HG03175 (cell line): ENCODE data around the gene ALPI.
"Not testable (repeated sequence)": the region's sequence is repeated elsewhere in the genome, so short reads cannot be mapped to it uniquely, and the experiment has no call there.

Experiments
- ATAC-seq: cut with Tn5 transposase; IDR thresholded peaks from one replicate; pipeline ENCODE4 v1.9.1; 2021; ENCODE audit warnings: mild to moderate bottlenecking, moderate library complexity; ENCODE audit not compliant: unreplicated experiment

The ALPI gene

DNA sequence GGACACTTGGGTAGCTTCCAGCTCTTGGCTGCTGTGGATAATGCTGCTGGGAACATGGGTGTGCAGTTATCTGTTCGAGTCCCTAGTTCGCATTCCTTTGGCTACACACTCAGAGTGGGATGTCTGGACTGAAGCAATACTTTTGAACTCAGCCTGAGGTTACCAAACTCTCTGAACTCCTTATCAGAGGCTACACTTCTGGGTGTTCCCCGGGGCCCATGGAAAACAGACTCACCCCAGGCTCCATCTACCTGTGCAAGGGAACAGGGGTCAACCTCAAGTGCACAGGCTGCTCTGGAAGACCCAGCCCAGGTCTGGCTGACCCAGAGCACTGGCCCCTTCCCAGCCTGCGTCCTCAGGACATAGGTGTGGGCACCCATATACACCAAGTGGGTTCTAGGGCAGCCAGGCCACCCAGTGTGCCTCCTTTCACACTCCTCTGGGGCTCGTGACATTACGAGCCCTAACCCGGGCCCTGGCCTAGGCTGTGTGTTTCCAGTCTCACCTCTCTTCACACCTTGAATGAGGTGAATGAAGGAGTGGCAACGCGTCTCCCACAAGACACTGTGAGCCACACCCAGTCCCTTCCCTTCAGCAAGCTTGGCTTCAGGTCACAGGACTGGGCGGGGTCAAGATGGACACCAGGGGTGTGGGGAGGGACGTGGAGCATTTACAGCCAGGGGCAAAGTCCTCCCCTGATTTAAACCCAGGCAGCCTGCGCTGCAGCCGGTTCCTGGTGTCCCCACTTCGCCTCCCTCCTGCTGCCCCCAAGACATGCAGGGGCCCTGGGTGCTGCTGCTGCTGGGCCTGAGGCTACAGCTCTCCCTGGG, at the start of gene ALPI:
Gene ALPI, plus strand, starts transcription at position 728 of the 830 bp plus-strand sequence. Its CDS starts 47 bp downstream, at position 775.
- no peak for ATAC-seq

DNA sequence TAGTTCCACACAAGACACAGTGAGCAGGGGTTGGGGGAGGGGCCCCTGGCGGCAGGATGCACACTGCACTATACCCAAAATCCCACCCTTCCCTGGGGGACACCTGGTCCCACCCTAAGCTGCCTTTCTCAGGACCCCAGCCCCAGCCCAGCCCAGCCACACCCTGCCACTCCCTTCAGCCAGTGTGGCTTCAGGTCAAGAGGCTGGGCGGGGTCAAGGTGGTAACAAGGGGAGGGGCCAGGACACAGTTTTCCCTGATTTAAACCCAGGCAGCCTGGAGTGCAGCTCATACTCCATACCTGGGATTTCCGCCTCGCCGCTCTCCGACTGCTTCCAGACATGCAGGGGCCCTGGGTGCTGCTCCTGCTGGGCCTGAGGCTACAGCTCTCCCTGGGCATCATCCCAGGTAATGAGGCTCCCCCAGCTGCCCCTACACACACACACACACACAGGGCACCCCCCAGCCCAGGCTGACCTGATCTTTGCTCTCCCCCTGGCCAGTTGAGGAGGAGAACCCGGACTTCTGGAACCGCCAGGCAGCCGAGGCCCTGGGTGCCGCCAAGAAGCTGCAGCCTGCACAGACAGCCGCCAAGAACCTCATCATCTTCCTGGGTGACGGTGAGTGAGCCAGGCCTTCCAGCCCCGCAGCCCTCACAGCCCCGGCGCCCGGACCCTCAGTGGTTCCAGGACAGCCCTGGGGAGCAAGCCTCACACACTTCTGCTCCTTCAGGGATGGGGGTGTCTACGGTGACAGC, 49.2 kb upstream of the ALPI start, which contains the start of gene ALPG:
Gene ALPG, plus strand, starts transcription at position 289 of the 755 bp plus-strand sequence. Its CDS starts 51 bp downstream, at position 340.
- ATAC-seq: no peak

DNA sequence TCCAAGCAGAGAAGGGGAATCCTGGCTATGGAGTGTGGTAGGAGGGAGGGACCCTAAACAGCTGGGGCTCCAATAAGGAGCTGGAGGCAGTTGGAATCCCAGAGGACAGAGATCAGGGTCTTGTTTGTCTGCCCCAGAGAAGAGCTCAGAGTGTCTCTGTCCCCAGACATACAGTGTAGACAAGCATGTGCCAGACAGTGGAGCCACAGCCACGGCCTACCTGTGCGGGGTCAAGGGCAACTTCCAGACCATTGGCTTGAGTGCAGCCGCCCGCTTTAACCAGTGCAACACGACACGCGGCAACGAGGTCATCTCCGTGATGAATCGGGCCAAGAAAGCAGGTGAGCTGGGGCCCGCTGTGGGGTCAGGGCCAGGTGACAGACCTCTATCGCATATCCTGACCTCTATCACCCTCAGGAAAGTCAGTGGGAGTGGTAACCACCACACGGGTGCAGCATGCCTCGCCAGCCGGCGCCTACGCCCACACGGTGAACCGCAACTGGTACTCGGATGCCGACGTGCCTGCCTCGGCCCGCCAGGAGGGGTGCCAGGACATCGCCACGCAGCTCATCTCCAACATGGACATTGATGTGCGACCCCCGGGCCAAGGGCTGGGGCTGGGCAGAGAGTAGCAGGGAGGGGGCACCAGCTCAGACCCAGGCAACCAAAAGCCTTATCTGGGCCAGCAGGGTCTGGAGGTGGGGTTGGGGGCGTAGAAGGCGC, 48.4 kb upstream of the ALPI start:
- not testable (repeated sequence) for ATAC-seq

DNA sequence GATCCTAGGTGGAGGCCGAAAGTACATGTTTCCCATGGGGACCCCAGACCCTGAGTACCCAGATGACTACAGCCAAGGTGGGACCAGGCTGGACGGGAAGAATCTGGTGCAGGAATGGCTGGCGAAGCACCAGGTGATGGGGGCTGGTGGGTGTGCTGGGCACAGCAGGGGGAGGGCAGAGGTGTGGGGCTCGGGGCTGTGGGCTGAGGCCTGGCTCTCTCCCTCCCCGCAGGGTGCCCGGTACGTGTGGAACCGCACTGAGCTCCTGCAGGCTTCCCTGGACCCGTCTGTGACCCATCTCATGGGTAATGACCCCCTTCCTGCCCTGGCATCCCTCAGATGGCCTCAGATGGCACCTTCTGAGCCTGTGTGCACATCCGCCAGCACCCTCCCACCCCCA, 47.7 kb upstream of the ALPI start:
- not testable (repeated sequence) for ATAC-seq

DNA sequence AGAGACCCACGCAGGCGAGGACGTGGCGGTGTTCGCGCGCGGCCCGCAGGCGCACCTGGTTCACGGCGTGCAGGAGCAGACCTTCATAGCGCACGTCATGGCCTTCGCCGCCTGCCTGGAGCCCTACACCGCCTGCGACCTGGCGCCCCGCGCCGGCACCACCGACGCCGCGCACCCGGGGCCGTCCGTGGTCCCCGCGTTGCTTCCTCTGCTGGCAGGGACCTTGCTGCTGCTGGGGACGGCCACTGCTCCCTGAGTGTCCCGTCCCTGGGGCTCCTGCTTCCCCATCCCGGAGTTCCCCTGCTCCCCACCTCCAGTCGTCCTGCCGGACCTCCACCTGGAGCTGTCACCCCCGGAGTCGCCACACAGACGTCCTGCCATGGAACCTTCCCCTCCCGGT, 46.3 kb upstream of the ALPI start:
- ATAC-seq: not testable (repeated sequence)

DNA sequence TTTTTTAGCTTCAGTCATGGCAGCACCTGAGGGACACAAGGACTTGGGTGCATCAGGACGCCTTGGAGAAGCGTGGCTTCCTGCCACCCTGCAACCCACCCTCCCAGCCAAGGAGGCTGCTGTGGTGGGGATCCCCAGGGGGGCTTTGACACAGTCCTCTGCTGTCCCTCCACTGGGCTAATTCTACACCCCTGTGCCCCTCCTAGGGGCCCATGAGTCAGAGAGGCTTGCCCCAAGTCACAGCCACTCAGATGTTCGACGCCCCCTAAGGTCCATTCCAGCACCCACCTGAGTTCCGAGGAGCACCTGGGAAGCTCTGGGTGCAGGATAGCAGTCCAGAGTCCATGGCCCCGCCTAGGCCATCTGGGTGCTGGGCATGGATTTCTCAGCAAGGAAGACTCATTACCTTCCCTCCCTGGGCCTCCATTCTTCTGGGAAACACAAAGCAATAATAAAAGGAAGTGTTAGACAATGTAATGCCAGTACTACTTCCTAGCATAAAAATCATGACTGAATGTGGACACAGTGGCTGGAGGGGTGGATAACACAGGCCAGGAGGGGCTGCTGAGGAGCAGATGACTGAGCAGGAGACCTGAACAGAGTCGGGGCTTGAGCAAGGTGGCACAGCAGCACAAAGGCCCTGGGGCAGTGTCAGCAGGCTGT, 45.6 kb upstream of the ALPI start:
- ATAC-seq: no peak

DNA sequence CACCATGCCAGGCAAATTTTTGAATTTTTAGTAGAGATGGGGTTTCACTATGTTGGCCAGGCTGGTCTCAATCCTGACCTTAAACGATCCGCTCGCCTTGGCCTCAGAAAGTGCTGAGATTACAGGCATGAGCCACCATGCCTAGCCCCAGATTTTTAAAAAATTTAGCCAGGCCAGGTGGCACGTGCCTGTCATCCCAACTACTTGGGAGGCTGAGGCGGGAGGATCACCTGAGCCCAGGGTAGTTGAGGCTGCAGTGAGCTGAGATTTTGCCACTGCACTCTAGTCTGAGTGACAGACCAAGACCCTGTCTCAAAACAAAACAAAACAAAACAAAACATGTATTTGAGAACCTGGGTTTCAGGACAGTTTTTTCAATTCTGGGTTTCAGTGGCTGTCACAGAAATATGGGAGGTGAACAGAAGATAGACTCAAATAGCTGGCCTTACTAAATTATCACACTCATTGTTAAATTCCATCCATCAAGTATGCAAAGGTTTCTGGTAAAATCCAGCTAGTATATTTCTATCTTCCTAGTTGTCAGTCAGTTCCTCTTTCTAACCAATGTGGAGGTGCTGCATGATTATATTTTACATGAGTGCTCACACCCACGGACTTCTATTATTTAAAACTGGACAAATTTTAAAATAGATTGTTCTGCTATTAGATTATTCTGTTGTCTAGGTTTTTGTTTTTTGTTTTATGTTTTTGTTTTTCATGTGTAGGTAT, 43.9 kb upstream of the ALPI start:
- no peak for ATAC-seq

DNA sequence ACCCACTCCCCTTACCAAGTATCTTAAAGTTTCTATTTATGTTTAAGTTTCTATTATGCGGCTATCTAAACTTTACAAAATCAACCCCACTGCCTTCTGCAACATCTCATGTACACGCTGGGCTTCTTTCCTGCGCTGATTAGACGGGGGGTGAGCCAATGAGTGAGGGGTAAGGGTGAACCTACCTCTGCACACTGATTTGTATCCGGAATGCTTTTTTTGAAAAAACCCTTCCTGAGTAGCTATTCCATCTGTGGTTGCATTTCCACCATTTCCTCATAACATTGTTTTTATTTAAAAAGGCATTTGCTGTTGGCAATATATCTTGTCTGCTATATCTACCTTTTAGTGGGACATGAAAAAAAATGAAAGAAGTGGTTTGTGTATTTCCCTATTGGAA, 43.0 kb upstream of the ALPI start:
- no peak for ATAC-seq

DNA sequence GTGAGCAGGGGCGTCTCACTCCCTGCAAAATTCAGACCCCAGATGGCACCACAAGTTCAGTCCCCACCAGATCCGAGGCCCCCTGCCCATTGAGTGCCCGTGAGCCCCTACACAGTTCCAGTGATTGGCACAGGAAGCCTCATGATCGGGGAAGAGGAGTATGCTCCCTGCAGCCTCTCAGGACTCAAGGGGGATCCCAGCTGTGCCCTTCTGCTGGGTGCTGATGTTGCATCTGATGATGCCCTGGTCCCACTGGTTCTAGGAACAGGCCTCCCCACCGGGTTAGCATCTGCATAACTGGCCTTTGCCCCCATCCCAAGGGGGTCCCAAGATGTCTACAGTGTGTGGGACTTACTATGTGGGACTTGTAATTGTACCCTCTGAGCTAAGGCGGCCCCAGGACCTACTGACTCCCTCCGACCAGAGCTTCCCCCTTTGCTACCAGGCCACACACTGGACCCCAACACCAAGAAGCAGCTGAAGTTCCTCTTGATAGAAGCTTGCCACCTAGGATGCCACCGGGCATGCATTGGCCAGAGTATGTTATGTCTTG, 40.7 kb upstream of the ALPI start:
- no peak for ATAC-seq

DNA sequence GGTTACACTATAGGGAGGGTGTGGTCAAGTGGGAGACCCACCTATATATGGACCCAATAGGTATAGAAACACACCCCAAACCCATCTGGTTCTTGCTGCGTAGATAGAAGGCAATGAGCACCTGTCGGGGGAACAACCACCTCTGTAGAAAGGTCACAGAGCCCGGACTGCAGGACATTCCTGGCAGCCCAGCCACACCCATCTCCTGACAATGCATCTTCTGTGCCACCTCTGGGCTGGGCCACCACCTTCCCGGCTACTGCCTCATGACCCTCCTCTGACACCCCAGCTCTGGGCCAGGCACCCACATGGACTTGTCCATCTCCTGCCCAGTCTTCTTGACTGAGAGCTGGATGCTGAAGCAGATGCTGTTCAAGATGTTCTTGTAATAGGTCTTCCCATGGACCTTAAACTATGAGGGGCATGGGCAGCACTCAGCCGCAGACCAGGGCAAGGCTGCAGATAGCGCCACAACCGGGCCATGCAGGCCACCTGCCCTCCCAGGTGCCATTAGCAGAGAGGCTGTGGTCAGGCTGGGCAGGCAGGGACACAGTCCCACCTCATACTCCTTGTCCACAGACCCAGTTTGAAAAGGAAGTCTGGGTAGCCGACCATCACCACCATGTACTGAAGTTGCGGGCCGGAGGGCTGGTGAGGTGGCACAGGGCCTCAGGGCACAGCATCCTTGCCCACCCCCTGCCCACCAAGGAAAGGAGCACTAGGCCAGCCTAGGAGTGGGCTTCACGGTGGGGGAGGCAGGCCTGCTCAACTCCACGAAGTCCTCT, 40.0 kb upstream of the ALPI start:
- ATAC-seq: no peak

DNA sequence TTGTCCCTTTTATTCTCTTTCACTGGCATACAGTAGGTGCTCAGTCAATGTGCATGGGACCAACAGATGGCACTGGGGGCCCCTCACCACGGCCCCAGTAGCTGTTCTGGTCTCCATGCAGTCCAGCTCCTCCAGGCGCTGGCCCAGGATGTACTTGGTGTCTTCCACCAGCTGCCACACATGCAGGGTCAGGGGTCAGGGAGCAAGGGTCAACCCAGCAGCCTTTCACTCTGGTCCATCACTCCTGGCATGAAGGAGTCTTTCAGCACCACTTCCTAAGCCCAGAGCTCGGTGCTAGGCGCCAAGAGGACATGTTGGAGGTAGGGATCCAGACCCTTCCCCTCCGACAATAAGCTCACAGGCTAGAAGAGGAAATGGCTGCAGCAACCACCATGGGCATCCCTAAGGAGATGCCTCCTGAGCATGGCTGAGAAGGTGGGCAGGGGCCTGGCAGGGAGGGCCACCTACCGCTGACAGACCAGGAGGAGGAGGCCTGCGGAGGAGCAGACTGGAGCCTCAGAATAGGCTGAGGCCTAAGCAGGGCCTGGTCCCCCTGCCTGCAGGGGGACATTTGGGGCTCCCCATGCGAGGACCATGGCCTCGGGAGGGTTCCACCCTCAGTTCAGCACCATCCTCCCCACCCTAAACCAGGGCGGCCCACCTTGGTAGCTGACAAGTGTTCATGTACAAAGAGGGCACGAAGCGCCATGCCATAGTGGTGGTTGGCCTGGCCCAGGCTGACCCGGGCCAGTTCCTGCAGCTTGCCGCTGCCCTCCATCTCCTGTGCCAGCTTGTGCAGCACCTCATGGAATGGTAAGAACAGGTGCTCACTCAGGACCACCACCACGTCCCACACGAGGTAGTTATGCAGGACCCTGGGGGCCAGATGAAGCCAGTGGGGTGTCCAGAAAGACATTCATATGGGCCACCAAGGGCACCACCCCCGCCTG, 39.2 kb upstream of the ALPI start:
- no peak for ATAC-seq

DNA sequence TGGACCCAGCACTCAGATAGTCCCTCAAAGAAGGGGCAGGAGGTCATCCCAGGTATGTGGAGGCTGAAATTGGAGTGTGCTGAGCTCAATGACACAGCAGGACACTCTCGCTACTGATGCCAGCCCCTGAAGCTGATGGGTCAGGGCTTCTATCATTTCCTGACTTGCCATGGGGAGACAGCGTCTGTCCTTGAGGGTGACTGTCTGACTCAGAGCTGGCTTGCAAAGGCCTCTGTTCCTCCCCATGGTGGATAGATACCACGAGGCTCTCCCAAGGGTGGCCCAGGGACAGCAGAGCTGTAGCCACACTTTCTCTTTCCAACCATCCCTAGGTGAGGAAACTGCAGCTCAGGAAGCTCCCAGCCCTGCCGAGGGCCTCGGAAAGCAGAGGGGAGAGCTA, 38.5 kb upstream of the ALPI start:
- ATAC-seq: no peak

DNA sequence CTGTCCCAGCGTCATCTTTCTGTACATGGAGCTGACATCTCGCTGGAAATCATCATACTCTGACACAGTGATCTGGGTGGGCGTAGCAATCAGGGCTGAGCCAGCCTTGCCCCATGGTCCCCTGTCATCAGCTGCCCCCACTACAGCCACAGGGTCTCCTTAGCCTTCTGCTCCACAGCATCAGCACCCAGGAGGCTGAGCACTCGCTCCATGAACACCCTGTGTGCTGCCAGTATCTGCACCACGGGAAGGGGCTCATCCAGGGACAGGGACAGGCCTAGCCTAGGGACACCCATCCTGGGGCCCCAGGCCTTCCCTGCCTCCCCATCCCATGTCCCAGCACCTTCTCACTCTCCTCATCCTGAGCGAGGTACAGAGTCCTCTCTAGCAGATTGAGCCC, 37.9 kb upstream of the ALPI start:
- ATAC-seq: no peak

DNA sequence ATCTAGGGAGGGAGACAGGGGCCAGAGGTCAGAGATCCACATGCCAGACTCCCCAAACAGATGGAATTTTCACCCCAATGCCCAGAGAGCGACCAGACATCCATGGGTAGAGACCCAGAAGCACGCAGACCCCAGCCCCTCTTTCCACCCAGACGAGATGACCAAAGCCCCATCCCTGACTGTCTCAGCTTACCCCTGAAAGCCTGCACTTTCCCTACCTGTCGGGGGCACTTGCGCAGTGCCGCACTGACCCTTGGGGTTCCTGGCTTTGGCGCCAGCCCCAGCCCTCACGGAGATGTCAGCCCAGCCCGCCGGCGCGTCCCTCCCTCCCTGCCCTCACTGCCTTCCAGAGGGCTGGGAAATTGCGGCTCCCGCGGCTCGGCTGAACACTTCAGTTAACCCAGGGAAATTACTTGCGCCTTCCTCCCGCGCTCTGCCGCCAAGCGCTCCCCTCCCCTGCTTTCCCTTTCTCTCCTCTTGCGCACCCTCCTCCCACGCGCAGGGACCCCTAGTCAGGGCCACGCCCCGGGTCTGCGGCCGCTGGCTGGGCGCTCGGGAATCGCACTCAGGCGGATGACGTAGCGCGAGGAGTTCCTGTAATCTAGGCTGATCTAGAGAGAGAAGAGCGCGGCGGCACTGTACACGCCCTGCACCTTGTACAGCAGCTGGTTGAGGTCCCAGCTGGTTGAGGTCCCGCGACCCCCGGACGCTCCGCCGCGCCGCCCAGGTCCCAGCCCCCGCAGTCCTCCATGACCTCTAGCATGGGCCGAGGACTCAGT, 37.3 kb upstream of the ALPI start:
- ATAC-seq: no peak

DNA sequence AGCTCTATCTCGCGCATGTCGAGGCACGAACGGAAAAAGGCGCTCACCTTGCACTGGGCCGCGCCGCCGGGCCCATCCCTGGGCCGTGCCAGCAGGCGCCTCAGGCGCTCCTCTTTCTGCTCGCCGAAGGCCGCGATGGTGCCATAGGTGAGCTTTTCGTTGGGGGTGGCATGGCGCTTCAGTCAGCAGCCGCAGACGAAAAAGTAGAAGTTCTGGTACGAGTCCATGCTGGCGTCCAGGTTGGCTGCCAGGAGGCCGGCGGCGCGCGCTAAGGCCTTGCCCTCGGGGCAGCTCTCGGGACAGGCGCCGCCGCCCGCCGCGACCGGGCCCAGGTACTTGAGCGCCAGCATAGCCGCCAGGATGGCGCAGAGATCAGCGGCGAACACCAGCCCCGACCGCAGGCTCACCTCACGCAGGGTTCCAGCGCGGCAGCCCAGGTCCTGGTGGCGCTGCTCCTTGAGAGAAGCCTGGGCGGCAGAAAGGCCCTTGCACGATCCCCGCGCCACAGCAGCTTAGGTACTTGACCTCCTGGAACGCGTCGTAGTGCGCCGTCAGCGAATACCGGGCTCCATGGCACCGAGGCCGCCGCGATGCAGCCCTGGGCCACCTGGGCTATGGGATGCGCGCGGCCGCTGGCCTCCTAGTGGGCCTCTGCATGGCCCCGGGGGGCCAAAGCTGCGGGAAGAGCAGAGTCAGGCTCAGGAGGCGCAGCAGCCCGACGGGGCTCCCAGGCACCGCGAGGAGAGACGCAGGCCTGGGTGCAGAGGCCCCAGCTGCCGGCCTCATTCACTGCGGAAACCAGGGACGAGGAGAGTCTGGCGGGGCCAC, 36.5 kb upstream of the ALPI start:
- ATAC-seq: no peak

DNA sequence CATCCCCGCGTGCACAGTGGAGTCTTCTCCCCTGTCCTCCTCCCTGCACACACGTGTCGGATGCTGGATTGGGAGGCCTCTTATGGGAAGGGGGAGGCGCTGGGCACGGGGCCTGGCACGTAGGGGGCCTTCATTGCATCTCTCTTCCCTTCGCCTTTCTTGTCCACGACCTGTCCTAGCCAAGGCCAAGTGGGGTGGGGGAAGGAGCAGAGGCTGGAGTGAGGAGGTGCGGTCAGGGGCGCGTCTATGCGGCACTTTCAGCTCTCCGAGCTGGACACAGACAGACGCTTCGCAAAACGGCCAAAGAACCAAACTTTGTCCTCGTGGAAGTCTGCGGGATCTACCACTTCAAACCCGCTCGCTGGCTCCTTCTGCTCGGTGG, 35.9 kb upstream of the ALPI start:
- ATAC-seq: no peak
